IPS-15b (cell line): Measurements from ENCODE around the gene CACNA1C.

ENCODE experiments used
- H3K27me3 ChIP-seq: one replicate; pipeline ENCODE4 v1.6.1; 2013; ENCODE audit warnings: low read length; ENCODE audit not compliant: control insufficient read depth, insufficient read depth
- H3K36me3 ChIP-seq: one replicate; pipeline ENCODE4 v1.6.1; 2013; ENCODE audit warnings: low read length; ENCODE audit not compliant: control insufficient read depth, insufficient read depth
- H3K4me1 ChIP-seq: one replicate; pipeline ENCODE4 v1.6.1; 2013; ENCODE audit warnings: mild to moderate bottlenecking, low read length; ENCODE audit not compliant: control insufficient read depth, insufficient read depth
- H3K4me3 ChIP-seq: one replicate; pipeline ENCODE4 v1.5.1; 2013; ENCODE audit warnings: low read depth, low read length
- H3K9ac ChIP-seq: one replicate; pipeline ENCODE4 v1.6.1; 2013; ENCODE audit warnings: low read depth, mild to moderate bottlenecking, low read length
- H3K9me3 ChIP-seq: one replicate; pipeline ENCODE4 v1.6.1; 2013; ENCODE audit warnings: mild to moderate bottlenecking, low read length; ENCODE audit not compliant: control insufficient read depth, insufficient read depth

The CACNA1C gene

GRCh38 chr12:2224961-2225360 is 172.2 kb downstream of the CACNA1C start:
- Histone ChIP-seq H3K9ac (no peak overlapping the region), H3K36me3 (no peaks in the 10 kb centered on the region)

GRCh38 chr12:2225696-2226095 is 172.9 kb downstream of the CACNA1C start:
- Histone ChIP-seq H3K9ac (no peak overlapping the region), H3K4me1 (no peaks in the 10 kb centered on the region), H3K9me3 (no peaks in the 10 kb centered on the region), H3K4me3 (no peak overlapping the region), H3K27me3 (no peaks in the 10 kb centered on the region), H3K36me3 (no peaks in the 10 kb centered on the region)

More at GRCh38 chr12:2224961-2225360, 172.2 kb downstream of the CACNA1C start:
- H3K9me3 ChIP-seq = no peaks in the 10 kb centered on the region
- H3K4me1 ChIP-seq = no peaks in the 10 kb centered on the region
- no peak overlapping the region for H3K4me3 ChIP-seq
- H3K27me3 ChIP-seq = no peaks in the 10 kb centered on the region

DNA sequence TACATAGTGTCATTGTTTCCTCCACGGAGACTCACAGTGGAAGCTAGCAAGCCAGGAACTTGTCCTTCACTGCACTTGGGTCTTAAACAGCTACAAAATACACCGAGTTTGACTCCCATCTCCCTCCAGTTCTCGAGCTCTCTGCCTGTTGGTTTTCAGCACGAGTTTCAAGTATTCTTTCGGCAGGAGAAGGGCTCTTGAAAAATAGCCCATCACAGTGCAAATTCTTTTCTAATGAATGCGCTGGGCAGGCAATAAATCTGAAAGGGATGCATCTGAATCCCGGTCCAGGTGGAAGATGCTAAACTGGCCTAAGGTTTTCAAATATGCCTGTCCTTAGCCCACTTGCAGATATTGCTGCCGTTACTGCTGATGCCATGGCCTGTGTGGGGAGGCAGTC is 173.9 kb downstream of the CACNA1C start:
- no peak overlapping the region for H3K9ac ChIP-seq
- H3K27me3 ChIP-seq = no peaks in the 10 kb centered on the region
- no peaks in the 10 kb centered on the region for H3K9me3 ChIP-seq
- no peak overlapping the region for H3K4me3 ChIP-seq
- H3K4me1 ChIP-seq = no peaks in the 10 kb centered on the region
- no peaks in the 10 kb centered on the region for H3K36me3 ChIP-seq

GRCh38 chr12:2227360-2227759 is 174.6 kb downstream of the CACNA1C start:
- Histone ChIP-seq H3K4me3 (no peak overlapping the region), H3K4me1 (no peaks in the 10 kb centered on the region), H3K9me3 (no peaks in the 10 kb centered on the region), H3K36me3 (no peaks in the 10 kb centered on the region), H3K9ac (no peak overlapping the region), H3K27me3 (no peaks in the 10 kb centered on the region)

DNA sequence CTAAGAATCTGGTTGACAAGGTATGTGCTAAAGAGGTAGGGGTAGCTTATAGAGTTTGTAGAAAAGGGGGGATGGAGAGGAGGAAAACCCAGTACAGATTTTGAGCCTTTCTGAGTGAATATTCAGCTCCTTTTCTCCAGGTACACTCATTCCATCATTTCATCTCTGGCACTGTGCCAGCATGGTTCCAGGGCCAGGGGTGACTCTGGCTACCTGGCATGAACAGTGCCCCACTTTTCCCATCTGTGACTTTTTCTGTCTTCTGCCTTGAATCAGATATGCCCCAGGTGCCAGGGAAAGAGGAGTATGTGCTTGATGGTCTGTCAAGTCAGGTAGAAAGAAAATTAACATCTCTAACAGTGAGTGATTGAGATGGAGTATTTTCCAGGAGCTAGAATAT is 175.7 kb downstream of the CACNA1C start:
- Histone ChIP-seq H3K9ac (no peak overlapping the region), H3K9me3 (no peaks in the 10 kb centered on the region), H3K36me3 (no peaks in the 10 kb centered on the region), H3K27me3 (no peaks in the 10 kb centered on the region), H3K4me1 (no peaks in the 10 kb centered on the region), H3K4me3 (no peak overlapping the region)

DNA sequence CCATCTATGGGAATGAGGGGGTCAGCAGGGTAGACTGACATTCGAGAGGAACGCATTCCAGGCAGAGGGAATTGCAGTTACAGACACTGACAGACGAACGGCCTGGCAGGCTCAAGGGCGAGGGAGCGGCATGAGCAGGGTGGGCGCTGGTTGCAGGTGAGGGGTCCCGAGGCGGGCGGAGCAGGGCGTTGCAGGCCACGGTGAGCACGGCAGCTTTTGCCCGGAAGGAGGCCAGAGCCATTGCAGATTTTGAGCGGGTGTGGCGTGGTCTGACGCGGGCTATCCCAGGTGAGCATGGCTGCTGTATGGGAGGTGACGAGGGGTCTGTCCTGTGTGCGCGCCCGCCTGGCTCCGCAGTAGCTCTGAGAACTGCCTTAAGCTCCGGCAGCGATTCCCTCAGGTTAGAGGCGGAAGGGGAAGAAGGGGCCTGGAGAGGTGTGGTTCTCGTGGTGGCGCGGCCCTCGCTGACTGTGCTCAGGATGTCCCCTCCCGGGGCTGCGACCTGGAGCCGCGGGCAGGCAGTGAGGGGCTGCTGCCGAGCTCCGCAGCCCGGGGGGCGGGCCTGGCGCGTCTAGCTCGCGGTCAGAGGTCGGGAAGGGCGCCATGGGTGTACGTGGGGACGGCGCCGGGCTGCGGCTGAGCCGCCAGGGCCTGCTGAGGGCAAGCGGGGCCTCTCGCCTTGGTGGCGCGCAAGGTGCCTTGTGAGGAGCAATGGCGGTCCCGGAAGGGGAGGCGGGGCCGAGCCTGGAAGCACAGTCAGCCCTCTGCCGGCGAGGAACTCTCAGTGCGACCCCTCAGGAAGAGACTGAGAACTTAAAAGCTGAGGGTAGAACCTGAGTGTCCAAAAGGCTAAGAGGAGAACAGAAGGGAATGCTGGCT is 177.1 kb downstream of the CACNA1C start:
- Histone ChIP-seq H3K9me3 (no peaks in the 10 kb centered on the region), H3K27me3 (no peaks in the 10 kb centered on the region), H3K4me1 (no peaks in the 10 kb centered on the region), H3K9ac (no peak overlapping the region), H3K4me3 (no peak overlapping the region), H3K36me3 (no peaks in the 10 kb centered on the region)

- H3K27me3 ChIP-seq = no peaks in the 10 kb centered on the region
- H3K4me3 ChIP-seq = no peak overlapping the region
- no peak overlapping the region for H3K9ac ChIP-seq
These were observed 178.3 kb downstream of the CACNA1C start for GRCh38 chr12:2231011-2231595.

DNA sequence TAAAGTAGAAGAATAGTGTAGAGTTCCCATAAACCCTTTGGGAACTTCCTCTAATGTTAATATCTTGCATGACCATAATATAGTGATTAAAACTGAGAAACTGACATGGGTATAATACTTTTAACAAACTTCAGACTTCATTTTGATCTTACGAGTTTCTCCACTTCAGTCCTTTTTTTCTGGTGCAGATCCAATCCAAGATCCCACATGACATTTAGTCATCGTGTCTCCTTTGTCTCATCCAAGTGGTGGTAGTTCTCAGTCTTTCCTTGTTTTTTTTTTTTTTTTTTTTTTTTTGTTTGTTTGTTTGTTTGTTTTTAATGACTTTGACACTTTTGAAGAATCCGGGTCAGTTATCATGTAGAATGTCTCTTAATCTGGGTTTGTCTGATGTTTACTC is 179.2 kb downstream of the CACNA1C start:
- Histone ChIP-seq H3K27me3 (no peaks in the 10 kb centered on the region), H3K4me1 (no peaks in the 10 kb centered on the region), H3K9ac (no peak overlapping the region), H3K36me3 (no peaks in the 10 kb centered on the region), H3K9me3 (no peaks in the 10 kb centered on the region), H3K4me3 (no peak overlapping the region)

More at GRCh38 chr12:2231011-2231595, 178.3 kb downstream of the CACNA1C start:
- Histone ChIP-seq H3K4me1 (no peaks in the 10 kb centered on the region), H3K9me3 (no peaks in the 10 kb centered on the region), H3K36me3 (no peaks in the 10 kb centered on the region)

DNA sequence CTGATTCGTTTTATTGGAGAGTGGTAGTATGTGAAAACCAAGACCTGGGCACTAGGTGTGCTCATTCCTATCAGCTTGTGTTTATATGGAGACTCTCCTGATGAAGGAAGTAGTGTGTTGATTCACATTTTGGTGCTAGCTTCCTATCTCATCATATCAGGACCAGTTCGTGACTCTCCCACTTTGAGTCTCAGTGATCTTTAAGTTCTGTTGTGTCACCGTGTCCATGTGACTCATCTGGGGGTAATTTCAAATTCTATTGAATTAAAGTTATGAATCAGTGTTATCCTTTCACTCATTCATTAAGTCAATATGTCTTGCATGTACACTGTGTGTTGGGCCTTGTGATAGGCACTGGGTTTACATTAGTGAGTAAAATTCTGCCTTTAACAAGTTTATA is 180.2 kb downstream of the CACNA1C start:
- no peaks in the 10 kb centered on the region for H3K36me3 ChIP-seq
- H3K27me3 ChIP-seq = no peaks in the 10 kb centered on the region
- no peaks in the 10 kb centered on the region for H3K9me3 ChIP-seq
- H3K9ac ChIP-seq = no peak overlapping the region
- H3K4me3 ChIP-seq = no peak overlapping the region
- no peaks in the 10 kb centered on the region for H3K4me1 ChIP-seq

DNA sequence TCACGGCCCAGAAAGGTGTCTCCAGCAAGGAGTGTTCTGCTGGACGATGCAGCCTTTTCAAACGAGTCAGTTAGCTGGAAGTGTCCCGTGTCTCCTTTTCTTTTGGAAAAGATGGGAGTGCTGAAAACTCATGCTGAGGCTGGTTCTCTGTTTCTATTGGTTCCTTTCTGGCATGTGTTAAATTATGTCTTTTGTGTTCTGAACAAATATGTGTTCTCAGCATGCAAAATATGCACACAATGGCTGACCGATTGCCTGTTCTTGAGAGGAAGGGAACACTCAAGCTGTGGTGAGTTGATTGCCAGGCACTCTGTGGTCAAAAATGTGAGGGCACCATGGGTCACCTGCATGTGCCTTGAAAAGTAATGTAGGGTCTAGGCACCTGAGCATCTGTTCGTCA is 181.3 kb downstream of the CACNA1C start:
- Histone ChIP-seq H3K4me1 (no peaks in the 10 kb centered on the region), H3K27me3 (no peaks in the 10 kb centered on the region), H3K9ac (no peak overlapping the region), H3K36me3 (no peaks in the 10 kb centered on the region), H3K4me3 (no peak overlapping the region), H3K9me3 (no peaks in the 10 kb centered on the region)

DNA sequence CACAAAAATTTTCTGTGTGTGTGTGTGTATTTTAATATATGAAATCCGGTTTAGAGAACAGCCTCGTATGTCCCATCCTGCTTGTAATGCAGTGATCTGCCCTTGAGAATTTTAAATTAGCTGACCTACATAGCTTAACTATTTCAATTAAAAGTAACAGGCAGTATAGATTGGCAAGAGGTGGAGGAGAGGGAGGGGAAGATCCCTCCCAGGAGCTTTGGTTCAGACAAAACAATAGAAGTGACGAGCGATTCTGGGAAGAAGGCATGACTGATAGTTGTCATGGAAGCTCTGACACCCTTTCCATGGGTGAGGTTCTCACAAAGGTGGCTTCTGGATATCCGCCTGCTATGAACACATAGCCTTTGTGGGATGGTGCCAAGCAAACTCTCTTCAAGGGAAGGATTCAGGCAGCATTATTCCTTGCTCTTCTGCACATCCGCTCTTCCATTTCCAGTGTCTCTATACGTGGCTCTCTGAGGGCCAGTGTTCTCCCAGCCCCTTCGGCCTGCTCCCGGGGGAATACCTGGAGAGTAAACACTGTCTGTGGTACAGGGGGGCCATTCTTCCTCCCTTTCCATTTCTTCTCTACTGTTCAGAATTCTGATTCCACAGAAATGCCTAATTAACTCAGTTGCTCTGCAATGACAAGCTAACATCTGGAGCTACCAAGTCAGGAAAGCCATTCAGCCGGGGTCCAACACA is 182.0 kb downstream of the CACNA1C start:
- Histone ChIP-seq H3K9ac (no peak overlapping the region), H3K9me3 (no peaks in the 10 kb centered on the region), H3K4me3 (no peak overlapping the region), H3K4me1 (no peaks in the 10 kb centered on the region), H3K36me3 (no peaks in the 10 kb centered on the region), H3K27me3 (no peaks in the 10 kb centered on the region)
